ENCODE data around the gene RAB4A. TPM values are rescaled to one million over a fixed set of nuclear protein-coding genes. Genes with fewer than 3 reads are reported as not detected.

Gene RAB4A
- total and polyA plus RNA-seq, 2 of the 13 experiments (the other 11 are each of a cell fraction or from before 2014, with no cell fraction given), result 56.0 to 80.1 TPM

GRCh38 chr1:229270547-229271447 is at the start of gene RAB4A (continued):
- TF ChIP-seq ZNF75D (CRISPR knock-in tag; IDR thresholded peaks at IDR 0.05; ENCODE audit: borderline replicate concordance) (peak; percentile 81; the same call in 1 of the 2 replicates), ZNF264 (CRISPR knock-in tag; IDR thresholded peaks at IDR 0.05) (no peak), FOXA1 (IDR thresholded peaks at IDR 0.05) (no peak), FOXA1 (CRISPR knock-in tag; IDR thresholded peaks at IDR 0.05) (peak; percentile 75), ZNF253 (CRISPR knock-in tag; IDR thresholded peaks at IDR 0.05; ENCODE audit: borderline replicate concordance) (peak; percentile 90), HMG20A (CRISPR knock-in tag; IDR thresholded peaks at IDR 0.05; ENCODE audit: borderline replicate concordance) (0 out of 2 replicates have a peak, but pooled peaks have one; percentile 18), CENPBD1 (CRISPR knock-in tag; IDR thresholded peaks at IDR 0.05; ENCODE audit: borderline replicate concordance, low read depth) (peak; percentile 84; the same call in 1 of the 2 replicates), TBX3 (IDR thresholded peaks at IDR 0.05; ENCODE audit: borderline replicate concordance) (no peak), REXO4 (CRISPR knock-in tag; IDR thresholded peaks at IDR 0.05; ENCODE audit: borderline replicate concordance) (peak; percentile 88; the same call in 1 of the 2 replicates), RFX3 (CRISPR knock-in tag; IDR thresholded peaks at IDR 0.05) (peak; percentile 59), ZNF773 (CRISPR knock-in tag; IDR thresholded peaks at IDR 0.05; ENCODE audit: borderline replicate concordance) (0 out of 2 replicates have a peak, but pooled peaks have one; percentile 77), ZNF530 (CRISPR knock-in tag; IDR thresholded peaks at IDR 0.05; ENCODE audit: low read depth) (no peak), NFYC (CRISPR knock-in tag; IDR thresholded peaks at IDR 0.05) (peak; percentile 36; the same call in 1 of the 2 replicates), ZMAT3 (CRISPR knock-in tag; conservative IDR thresholded peaks at IDR 0.05) (peak; percentile 88; the same call in 1 of the 2 replicates), TBX2 (CRISPR knock-in tag; IDR thresholded peaks at IDR 0.05; ENCODE audit: borderline replicate concordance) (peak; percentile 74; the same call in 1 of the 2 replicates), SAP130 (CRISPR knock-in tag; IDR thresholded peaks at IDR 0.05; ENCODE audit: low read depth) (peak; percentile 96), HDAC1 (CRISPR knock-in tag; IDR thresholded peaks at IDR 0.05) (peak; percentile 83), PRDM10 (CRISPR knock-in tag; IDR thresholded peaks at IDR 0.05; ENCODE audit: low read depth) (no peak), ZNF34 (CRISPR knock-in tag; IDR thresholded peaks at IDR 0.05; ENCODE audit: borderline replicate concordance) (no peak), NFIB (CRISPR knock-in tag; IDR thresholded peaks at IDR 0.05; ENCODE audit: borderline replicate concordance) (no peak), KMT2A (CRISPR knock-in tag; IDR thresholded peaks at IDR 0.05) (peak; percentile 50; the same call in 1 of the 2 replicates), TOPORS (CRISPR knock-in tag; IDR thresholded peaks at IDR 0.05) (peak; percentile 99), NR3C1 (CRISPR knock-in tag; IDR thresholded peaks at IDR 0.05) (no peak), AGO2 (optimal IDR thresholded peaks at IDR 0.05; ENCODE audit: low read depth, low read length) (peak; percentile 79), TRAFD1 (CRISPR knock-in tag; IDR thresholded peaks at IDR 0.05; ENCODE audit: borderline replicate concordance) (no peak)

All from HepG2 (cell line).